Measurements from ENCODE around the gene DOCK3.

DOCK3 gene, protein sequence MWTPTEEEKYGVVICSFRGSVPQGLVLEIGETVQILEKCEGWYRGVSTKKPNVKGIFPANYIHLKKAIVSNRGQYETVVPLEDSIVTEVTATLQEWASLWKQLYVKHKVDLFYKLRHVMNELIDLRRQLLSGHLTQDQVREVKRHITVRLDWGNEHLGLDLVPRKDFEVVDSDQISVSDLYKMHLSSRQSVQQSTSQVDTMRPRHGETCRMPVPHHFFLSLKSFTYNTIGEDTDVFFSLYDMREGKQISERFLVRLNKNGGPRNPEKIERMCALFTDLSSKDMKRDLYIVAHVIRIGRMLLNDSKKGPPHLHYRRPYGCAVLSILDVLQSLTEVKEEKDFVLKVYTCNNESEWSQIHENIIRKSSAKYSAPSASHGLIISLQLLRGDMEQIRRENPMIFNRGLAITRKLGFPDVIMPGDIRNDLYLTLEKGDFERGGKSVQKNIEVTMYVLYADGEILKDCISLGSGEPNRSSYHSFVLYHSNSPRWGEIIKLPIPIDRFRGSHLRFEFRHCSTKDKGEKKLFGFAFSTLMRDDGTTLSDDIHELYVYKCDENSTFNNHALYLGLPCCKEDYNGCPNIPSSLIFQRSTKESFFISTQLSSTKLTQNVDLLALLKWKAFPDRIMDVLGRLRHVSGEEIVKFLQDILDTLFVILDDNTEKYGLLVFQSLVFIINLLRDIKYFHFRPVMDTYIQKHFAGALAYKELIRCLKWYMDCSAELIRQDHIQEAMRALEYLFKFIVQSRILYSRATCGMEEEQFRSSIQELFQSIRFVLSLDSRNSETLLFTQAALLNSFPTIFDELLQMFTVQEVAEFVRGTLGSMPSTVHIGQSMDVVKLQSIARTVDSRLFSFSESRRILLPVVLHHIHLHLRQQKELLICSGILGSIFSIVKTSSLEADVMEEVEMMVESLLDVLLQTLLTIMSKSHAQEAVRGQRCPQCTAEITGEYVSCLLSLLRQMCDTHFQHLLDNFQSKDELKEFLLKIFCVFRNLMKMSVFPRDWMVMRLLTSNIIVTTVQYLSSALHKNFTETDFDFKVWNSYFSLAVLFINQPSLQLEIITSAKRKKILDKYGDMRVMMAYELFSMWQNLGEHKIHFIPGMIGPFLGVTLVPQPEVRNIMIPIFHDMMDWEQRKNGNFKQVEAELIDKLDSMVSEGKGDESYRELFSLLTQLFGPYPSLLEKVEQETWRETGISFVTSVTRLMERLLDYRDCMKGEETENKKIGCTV (N-terminal part only)

DNA sequence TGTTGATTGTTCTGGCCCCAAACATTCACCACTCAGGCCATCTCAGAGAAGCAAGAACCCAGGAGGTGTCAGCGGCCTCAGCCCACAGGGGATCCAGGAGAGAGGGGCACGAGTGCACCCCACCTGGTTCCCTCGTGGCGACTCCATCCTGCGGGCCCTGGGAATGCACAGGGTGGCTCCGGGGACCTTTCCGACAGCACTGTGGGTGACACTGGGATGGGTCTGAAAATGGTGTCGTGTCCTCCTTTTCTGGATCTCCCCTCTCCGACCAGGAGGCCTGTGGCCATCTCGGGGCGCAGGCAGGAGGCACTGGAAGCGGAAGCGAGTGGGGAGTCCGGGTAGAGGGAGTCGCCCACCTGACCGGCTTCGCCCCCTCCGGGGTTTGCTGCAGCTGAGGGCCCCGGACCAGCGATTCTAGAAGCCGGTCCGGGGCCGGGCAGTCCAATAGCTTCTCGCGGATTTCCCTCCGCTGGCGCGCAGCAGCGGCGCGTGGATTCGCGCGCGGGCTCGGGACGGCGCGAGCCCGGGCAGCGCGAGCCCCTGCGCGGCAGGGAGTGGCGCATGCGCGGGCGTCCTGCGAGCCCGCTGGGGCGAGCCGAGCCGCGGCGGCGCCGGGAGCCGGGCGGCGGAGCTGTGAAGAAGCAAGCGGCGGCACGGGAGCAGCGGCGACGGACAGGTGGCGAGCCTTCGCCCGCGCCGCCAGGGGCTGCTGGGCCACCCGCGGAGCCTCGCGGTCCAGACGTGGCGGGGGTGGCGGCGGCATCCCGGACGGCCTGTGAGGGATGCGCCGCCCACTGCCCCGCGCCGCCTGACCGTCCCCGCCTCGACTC, at the start of gene DOCK3:
TSS of gene DOCK3 (plus strand) at position 579 of the 830 bp plus-strand sequence. CDS start 337 bp downstream, outside the sequence.
- DNase-seq (ENCODE audit: low spot score) = peak; percentile 83

DNA sequence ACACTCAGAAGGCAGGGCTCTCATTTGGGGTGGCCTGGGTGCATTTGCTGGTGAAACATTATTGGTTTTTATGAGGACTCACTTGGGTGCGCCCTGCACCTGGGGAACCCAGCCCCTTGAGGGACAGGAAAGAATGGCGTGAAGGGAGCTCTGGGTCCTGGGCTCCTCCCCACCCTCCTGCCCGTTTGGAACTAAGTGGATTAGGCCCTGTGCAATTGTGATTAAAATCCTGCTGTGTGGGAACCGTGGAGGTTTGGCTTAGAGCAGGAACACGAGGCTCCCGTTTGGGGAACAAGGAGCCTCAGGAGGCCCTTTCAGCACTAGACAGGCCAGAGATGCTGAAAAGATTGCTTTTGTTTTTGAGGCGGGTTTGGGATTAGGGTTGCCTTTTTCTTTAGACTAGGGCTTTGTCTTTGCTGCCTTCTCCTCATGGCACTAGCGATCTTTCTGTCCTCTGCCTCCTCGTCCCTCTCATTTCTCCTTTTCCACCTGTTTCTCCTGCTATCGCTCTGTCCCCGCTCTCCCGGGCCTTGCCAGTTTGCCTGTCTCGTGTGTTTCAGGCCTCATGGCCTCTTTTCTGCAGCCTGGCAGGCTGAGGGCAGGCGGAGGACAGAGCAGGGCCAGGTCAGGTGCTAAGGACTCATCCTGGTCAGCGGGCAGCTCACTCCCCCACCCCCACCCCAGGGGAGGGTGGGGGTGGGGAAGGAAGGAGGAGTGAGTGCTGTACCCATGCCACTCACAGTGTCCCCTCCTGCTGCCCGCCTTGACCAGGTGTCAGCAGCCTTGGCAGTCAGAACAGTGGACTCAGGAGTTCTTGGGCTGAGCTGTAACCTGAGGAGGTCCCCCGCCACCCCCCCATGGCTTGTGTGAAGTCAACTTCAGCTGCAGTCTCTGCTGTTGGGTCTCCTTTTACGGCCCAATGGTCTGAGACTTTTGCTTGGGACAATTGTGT, 49.2 kb upstream of the DOCK3 start:
- DNase-seq (ENCODE audit: low spot score) = no peak

DNA sequence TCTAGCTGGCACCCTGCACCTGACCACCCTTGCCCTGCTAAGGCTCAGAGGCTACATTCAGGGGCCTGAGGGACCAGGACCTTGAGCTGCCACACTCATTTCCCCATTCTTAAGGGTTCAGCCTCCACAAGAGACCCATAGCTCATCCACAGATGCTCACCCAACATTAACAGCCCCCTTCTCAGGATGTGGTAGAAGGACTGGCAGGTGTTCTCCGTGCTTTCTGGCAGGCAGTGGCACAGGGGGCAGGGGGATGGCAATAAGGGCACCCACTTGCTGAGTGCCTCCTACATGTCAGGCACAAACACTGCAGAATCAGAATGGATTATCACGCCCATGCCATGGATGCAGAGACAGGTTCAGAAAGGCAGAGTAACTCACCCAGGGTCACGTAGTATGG, 48.3 kb upstream of the DOCK3 start:
- no peak for DNase-seq (ENCODE audit: low spot score)

DNA sequence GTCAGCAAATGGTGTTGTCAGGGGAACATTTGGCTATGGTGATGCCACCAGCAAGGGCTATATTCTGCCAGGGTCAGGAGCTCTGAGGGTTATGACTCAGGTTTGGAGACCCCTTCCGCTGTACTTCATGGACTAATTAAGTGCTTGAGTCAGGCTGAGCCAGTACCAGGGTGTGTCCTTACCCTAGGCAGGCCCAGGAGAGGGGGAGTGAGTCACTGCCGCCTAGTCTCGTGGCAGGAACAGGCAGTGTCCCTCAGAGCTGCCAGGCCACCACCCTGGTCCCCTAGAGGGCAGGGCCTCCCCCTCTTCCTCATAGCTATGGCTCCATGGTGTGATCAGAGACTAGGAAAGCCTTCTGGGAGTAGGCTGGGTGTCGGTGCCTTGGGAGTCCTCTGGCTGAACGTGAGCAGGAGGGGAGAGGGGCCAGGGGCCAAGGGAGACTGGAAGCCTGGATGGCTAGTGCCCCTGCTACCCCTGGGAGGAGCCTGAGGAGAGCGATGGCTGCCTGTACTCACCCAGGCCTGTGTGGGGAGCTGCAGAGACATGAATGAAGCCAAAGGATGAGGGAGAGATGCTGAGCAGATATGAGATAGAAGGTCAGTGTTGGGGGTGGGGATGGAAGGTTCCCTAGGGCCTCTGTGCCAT, 47.2 kb upstream of the DOCK3 start:
- no peak for DNase-seq (ENCODE audit: low spot score)

DNA sequence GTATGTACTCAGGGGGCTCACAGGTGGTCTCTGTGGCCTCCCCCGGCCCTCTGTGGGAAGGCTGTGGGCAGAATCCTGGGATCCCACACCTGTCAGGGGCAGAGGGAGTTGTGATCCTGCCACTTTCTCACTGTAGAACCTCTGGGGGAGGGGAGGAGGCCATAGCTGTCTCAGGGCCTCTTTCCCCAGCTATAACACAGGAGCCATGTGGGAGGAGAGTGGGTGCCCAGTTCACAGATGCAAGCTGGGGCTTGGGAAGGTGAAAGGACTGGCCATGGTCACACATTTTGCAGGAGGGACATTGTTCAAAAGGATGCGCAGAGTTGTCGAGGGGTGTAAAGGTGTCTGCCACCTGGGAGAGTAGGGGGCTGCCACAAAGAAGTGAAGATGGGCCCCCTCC, 46.1 kb upstream of the DOCK3 start:
- DNase-seq (ENCODE audit: low spot score) = no peak

DNA sequence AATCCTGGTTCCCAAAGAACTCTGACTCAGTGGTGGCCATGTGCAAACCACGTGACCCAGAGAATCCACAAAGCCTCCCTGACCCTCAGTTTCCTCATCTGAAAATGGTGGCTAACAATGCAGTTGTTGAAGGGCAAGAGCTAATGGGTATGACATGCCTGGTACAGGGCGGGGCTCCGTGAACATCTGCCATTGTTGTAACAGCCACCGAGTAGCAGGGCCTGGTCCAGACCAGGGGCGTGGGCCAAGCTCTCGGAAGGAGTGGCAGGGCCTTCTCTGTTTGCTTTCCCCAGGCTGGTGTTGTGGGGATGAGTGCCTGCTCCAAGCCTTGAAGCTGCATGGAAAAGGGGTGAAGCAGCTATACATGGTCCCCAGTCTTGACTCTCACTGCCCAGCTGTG, 44.3 kb upstream of the DOCK3 start:
- no peak for DNase-seq (ENCODE audit: low spot score)

DNA sequence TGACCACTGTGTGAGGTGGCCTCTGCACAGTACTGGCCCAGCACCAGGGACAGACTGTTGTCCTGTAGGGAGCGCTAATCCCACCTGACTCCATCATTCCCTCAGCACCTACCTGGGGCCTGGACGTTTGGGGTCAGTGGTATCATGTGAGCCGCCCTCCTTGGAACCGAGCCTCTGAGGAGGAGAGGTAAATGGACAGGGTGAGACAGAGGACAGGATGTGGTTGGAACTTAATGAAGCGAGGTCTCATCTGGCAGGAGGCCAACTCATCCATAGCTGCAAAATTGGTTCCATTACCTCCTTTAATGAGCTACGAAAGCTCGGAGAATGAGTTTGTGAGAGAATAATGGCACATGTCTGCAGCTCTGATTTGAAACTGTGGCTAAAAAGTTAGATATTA, 43.9 kb upstream of the DOCK3 start:
- DNase-seq (ENCODE audit: low spot score) = no peak

DNA sequence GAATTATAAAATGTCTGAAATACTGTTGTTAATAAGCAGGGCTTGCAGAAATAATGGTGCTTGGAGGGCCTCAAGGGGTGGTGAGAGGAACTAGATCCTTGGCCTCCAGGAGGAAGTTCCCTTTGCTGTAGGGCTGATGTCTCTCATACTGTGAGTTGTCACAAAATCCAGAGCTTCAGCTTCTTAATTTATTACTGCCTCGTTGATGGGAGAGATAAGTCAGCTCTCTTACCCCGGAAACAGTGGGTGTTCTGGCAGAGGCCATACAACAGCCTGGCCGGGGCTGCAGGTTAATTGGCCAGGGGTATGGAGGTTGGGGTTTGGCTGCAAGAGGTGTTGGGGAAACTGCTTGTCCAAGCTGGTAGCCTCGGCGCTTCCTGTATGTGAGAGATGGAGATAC, 42.3 kb upstream of the DOCK3 start:
- DNase-seq (ENCODE audit: low spot score) = no peak

DNA sequence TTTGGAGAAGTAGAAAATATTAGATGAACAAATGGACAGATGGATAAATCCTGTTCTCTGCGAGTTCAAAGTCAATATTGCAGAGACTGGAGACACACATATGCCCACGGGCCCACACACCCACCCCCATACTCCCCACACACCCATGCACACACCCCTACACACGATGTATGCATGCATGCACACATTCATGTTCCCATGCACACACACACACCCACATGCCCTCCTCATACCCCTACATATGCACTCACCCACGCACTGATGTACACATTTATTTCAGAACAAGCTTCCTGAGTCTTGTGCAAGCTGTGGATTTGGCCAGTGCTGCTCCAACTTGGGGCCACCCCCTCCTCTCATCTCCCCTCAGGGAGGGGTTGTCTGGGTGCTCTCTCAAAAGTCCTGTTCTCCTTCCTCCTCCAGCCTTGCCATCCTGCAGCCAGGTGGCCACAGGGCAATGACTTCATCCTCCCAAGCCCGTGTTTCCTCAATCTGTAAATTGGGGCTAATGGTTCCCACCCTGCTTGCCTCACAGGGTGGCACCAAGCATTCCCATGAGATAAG, 41.4 kb upstream of the DOCK3 start:
- DNase-seq (ENCODE audit: low spot score) = no peak

DNA sequence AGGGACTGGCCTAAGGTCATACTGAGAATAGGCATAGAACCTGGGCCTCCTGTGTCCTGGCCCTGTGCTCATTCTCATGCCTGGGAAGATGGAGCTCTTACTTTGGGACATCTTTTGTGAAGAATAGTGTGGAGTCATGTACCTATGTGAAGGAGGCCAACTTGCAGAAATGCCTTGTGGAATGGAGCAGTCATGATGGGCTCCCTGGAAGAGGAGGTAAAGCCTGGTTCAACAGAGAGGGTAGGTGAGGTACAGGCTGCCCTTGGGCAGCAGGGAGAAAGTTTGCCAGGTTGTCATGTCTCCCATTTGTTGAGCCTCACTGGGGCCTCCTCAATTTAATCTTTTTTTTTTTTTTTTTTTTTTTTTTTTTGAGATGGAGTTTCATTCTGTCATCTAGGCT, 39.7 kb upstream of the DOCK3 start:
- DNase-seq (ENCODE audit: low spot score) = no peak

DNA sequence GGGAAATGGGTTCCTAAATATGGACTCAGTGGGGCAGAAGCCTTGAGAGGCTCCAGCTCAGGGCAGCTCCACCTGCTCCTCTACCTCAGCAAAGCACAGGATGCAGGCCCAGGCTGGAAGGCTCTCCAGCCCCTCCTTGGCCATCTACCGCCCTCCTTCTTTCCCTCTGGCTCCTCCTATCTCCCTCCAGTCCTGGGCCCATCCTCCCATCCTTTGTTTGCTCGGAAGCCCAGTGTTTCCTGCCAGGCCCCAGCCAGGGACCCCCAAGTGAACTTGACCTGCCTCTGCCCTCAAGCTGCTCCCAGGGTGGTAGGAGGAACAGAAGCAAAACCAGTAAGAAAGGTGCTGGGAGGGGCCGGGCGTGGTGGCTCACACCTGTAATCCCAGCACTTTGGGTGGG, 37.7 kb upstream of the DOCK3 start:
- no peak for DNase-seq (ENCODE audit: low spot score)

DNA sequence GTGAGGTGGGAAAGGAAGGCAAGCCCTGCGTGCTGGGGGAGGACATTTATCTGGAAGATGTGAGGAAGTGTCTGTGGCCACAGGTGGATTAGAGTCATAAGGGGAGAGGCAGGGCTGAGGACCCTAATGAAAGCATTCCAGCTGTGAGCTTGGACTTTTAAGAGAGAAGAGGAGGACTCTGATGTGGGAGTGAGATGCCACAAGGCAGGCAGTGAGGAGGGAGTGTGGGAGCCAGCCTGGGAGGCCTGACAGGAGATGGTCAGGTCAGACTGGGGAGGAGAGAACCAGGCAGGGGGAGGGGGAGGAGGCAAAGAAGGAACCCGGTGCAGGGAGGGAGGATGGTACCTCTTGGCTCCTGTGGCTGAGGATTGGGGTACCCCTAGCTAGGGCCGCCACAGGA, 36.8 kb upstream of the DOCK3 start:
- no peak for DNase-seq (ENCODE audit: low spot score)

DNA sequence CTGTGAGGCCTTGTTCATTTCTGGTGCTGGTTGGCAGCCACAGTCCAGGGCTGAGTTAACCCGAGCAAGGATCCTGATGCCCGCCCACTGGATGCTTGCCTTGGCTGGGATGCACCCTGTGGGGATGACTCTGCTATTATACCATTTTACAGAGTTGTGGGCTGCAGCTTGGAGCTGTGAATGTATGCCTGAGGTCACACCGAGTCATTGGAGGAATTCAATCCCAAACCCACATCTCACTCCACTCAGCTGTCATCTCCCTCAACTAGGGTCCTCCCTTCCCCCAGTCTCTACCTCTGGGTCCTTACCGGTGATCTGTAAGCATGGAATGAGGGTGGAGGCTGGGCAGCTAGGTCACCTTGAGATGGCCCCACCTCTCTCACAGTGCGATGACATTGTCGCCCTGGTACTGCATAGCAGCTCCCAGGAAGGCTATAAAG, 35.7 kb upstream of the DOCK3 start:
- no peak for DNase-seq (ENCODE audit: low spot score)

DNA sequence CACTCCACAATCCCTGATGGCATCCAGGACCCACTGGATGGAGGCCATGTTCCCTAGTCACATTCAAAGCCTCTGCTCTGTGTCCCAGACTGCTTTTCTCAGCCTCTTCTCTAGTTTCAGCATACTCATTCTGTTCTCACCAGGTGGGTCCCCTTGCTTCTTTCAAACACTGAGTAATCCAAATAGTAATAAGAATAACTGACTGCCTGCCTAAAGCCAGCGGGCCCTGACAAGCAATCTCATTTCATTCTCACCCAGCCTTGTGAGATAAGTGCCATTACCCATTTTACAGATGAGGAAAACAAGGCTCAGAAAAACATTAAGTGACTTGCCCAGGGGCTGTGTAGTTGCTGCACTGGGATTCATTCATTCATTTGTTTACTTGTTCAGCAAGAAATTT, 32.3 kb upstream of the DOCK3 start:
- DNase-seq (ENCODE audit: low spot score) = no peak

DNA sequence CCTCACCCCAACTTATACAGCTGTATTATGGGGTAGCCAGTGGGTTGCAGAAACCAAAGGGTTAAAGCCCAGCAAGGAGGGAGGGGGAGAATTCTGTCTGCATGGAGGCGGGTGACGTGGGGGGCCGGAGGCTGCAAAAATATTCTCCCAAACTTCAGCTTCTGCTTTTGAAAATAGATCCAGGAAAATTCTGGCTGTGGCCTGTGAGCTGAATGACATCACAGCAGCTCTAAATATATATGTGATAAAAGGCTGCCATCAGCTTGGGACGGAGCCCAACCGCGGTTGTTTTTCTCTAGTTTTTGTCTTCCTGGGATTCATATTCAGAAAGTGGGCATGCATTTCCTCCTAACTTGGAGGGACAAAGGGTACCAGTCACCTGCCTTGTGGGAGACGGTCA, 30.2 kb upstream of the DOCK3 start:
- DNase-seq (ENCODE audit: low spot score) = no peak

DNA sequence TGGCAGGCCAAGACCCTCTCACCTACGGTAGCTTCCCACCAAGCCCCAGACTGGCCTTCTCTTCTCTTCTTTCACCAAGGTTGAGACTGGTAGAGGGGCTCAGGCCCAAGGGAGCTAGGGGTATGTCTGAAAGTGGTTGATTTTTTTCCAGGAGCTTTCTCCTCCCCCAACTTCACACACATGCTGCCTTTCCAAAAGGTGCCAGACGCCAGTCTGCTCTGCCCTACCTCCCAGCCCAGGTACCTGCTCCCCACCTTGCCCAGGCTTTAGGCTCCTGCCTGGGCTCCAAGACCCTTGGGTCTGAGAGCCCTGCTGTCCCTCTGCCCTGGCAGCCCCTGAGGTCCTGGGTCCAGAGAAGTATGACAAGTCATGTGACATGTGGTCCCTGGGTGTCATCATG, 29.3 kb upstream of the DOCK3 start:
- no peak for DNase-seq (ENCODE audit: low spot score)

DNA sequence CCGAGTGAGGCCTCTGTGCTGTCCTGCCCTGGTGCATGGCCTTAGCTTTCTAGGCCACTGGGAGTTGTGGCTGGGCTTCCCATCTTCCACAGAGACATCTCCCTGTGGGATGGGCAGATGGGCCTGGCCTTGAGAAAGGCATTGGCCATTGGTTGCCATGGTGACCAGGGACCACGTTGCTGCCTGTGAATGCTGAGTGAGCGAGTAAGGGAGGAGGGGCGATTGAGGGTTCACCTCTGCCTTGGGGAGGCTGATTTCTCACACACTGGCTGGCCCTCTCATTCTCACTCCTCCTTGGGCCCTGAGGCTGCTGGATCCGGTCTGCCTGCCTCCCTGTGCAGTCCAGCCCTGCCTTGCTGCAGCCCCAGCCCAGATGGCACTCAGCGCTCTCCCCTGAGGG, 26.4 kb upstream of the DOCK3 start:
- no peak for DNase-seq (ENCODE audit: low spot score)

DNA sequence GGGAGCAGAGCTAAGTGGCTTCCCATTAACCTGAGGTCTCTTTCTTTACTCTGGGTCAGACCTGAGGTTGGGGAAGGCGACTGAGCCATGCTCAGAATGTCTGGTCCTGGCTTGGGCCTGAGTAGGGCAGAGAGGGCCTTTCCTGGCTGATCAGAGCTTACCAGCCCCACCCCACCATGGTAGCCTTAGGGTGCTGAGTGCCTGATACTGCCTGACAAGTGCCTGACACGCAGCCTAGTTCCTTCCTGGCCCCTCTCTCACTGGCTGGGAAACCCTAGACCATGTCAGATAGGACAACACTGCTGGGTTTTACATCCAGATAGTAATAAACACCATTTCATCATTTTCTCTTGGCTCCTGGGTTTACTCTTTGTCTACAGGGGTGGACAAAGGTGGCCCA, 25.8 kb upstream of the DOCK3 start:
- DNase-seq (ENCODE audit: low spot score) = no peak

DNA sequence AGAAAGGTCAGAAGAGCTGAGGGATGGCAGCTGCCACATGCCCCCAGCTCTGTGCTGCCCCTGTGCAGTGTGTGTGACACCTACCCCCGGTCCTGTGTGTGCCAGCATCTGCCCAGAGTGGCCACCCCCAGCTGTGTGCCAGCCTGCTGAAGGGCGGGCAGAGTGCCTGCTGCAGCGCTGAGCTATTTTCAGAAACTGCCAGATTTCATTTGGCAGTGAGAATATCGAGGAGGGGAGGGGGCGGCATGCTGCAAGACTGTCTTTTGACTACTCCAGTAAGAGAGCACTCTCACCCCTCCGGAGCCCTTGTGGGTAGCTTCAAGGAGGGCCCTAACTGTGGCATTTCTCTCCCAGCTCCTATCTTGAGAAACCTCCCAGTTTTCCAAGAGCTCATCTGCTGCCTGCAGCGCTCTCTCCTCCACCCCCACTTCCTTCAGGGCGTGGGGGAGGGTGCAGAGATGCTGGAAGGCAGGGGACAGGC, 25.2 kb upstream of the DOCK3 start:
- no peak for DNase-seq (ENCODE audit: low spot score)
